GM12878 (cell line): Measurements from ENCODE around the gene SLC12A6. TPM values are rescaled to one million over a fixed set of nuclear protein-coding genes. Genes with fewer than 3 reads are reported as not detected.

ENCODE experiments used
- ATAC-seq: fragments of 200-7000 bp; cut with Tn5 transposase; 3 replicates; pipeline ENCODE4 v1.9.1; 2020; ENCODE audit warnings: mild to moderate bottlenecking, moderate library complexity
- BruUV-seq: library from RNA; stranded (reverse); fragments of 400-500 nt; replicated peaks from 2 replicates; lab custom pipeline; 2021; lab: Mats Ljungman, UMichigan
- CTCF ChIA-PET: fragments of 300-600 bp; sonication (Branson Sonifier 250); formaldehyde crosslinking; extraction: SDS; loops from one replicate; lab custom pipeline; 2021; ENCODE audit warnings: inconsistent platforms; lab: Yijun Ruan, JAX
- POLR2A ChIA-PET: fragments of 350-600 bp; formaldehyde crosslinking; extraction: SDS; loops from one replicate; lab custom pipeline; 2021; ENCODE audit warnings: inconsistent platforms; lab: Charles Lee
- RAD21 ChIA-PET: fragments of 300-600 bp; sonication (Branson Sonifier 250); formaldehyde crosslinking; loops from one replicate; lab custom pipeline; 2023; ENCODE audit warnings: antibody characterized with exemption; ENCODE audit not compliant: unreplicated experiment; lab: Charles Lee
- SMC1A ChIA-PET: fragments of 300-600 bp; sonication (Branson Sonifier 250); formaldehyde crosslinking; loops from one replicate; lab custom pipeline; 2023; ENCODE audit not compliant: unreplicated experiment, uncharacterized antibody; lab: Charles Lee
- DNase-seq: peaks from one replicate; pipeline ENCODE4 v3.0.0-alpha.2; 2011; ENCODE audit warnings: low read depth, low spot score
- FAIRE-seq: peaks from 3 replicates; lab custom pipeline; 2011; peaks lifted over from hg19 to GRCh38; lab: Jason Lieb, UNC
- H2AFZ ChIP-seq: 2 replicates; pipeline ENCODE4 v1.6.0; 2011; ENCODE audit warnings: low read depth, low read length, control low read depth; ENCODE audit not compliant: control insufficient read depth
- H3K27ac ChIP-seq: 2 replicates; pipeline ENCODE4 v1.5.1; 2011; ENCODE audit warnings: control low read depth; ENCODE audit not compliant: control insufficient read depth, insufficient read depth
- H3K27me3 ChIP-seq, 2 experiments: replicated peaks in 1 of 2; 2 replicates each; pipeline versions ENCODE4 v1.6.0 to v1.6.1; 2011; ENCODE audit warnings: low read length in 1 of 2; ENCODE audit not compliant: control insufficient read depth in 2 of 2, insufficient read depth in 2 of 2
- H3K36me3 ChIP-seq, 2 experiments: 2 replicates each; pipeline ENCODE4 v1.5.1; 2011; ENCODE audit warnings: low read length in 1 of 2; ENCODE audit not compliant: control insufficient read depth in 2 of 2, insufficient read depth in 2 of 2
- H3K4me1 ChIP-seq: 2 replicates; pipeline ENCODE4 v1.6.1; 2011; ENCODE audit warnings: mild to moderate bottlenecking, low read length, moderate library complexity, mixed read lengths; ENCODE audit not compliant: control insufficient read depth, insufficient read depth
- H3K4me2 ChIP-seq: 2 replicates; pipeline ENCODE4 v1.6.0; 2011; ENCODE audit warnings: control low read depth; ENCODE audit not compliant: control insufficient read depth, insufficient read depth
- H3K4me3 ChIP-seq: fragments of 200-600 bp; sonication (generic); 2 replicates; pipeline ENCODE4 v1.5.1; 2016
- H3K79me2 ChIP-seq: 2 replicates; pipeline ENCODE4 v1.6.0; 2011; ENCODE audit warnings: low read length; ENCODE audit not compliant: control insufficient read depth, insufficient read depth
- H3K9ac ChIP-seq: 2 replicates; pipeline ENCODE4 v1.8.0; 2011; ENCODE audit warnings: low read length, control low read depth, mixed read lengths; ENCODE audit not compliant: control insufficient read depth, insufficient read depth
- H3K9me3 ChIP-seq: replicated peaks from 3 replicates; pipeline ENCODE4 v1.5.1; 2011; ENCODE audit warnings: mild to moderate bottlenecking, low read length; ENCODE audit not compliant: control insufficient read depth, insufficient read depth
- H4K20me1 ChIP-seq: 2 replicates; pipeline ENCODE4 v1.6.0; 2011; ENCODE audit not compliant: control insufficient read depth, insufficient read depth
- BCL11A ChIP-seq: IDR thresholded peaks from 2 replicates; pipeline ENCODE4 v1.6.1; 2011; ENCODE audit warnings: low read depth, low read length
- BCL3 ChIP-seq: IDR thresholded peaks from 2 replicates; pipeline ENCODE4 v1.6.1; 2011; ENCODE audit warnings: borderline replicate concordance, low read depth, mild to moderate bottlenecking, moderate library complexity, low read length; ENCODE audit not compliant: insufficient read depth, poor library complexity, severe bottlenecking
- CEBPB ChIP-seq, 2 experiments: fragments of 150-350 bp in 1 of 2; IDR thresholded peaks; 2 replicates each; pipeline ENCODE4 v1.6.1; 2012 to 2014; ENCODE audit warnings: low read depth in 2 of 2, low read length in 2 of 2, borderline replicate concordance in 1 of 2, inconsistent platforms in 1 of 2
- CHD1 ChIP-seq: IDR thresholded peaks from 2 replicates; pipeline ENCODE4 v1.6.1; 2012; ENCODE audit warnings: low read depth, low read length, improper control_type of control experiment
- CHD4 ChIP-seq: fragments of 200-600 bp; sonication (generic); IDR thresholded peaks from 2 replicates; pipeline ENCODE4 v1.6.1; 2016; ENCODE audit warnings: mild to moderate bottlenecking
- CREB1 ChIP-seq: IDR thresholded peaks from 2 replicates; pipeline ENCODE4 v1.6.1; 2012; ENCODE audit warnings: low read depth, mild to moderate bottlenecking, inconsistent platforms
- E4F1 ChIP-seq: fragments of 450-650 bp; IDR thresholded peaks from 2 replicates; pipeline ENCODE4 v1.6.1; 2018; ENCODE audit warnings: borderline replicate concordance, mild to moderate bottlenecking; ENCODE audit not compliant: partially characterized antibody
- EED ChIP-seq: sonication (generic); IDR thresholded peaks from 2 replicates; pipeline ENCODE4 v1.6.1; 2016; ENCODE audit warnings: antibody characterized with exemption, low read depth
- IRF3 ChIP-seq: fragments of 450-650 bp; IDR thresholded peaks from 2 replicates; pipeline ENCODE4 v1.6.1; 2014; ENCODE audit warnings: mild to moderate bottlenecking
- IRF4 ChIP-seq: IDR thresholded peaks from 2 replicates; pipeline ENCODE4 v1.6.1; 2011; ENCODE audit warnings: low read depth, low read length
- MXI1 ChIP-seq: fragments of 150-350 bp; IDR thresholded peaks from 2 replicates; pipeline ENCODE4 v1.6.1; 2011; ENCODE audit warnings: low read depth, mild to moderate bottlenecking, inconsistent platforms, low read length, improper control_type of control experiment
- MYC ChIP-seq: IDR thresholded peaks from 2 replicates; pipeline ENCODE4 v1.6.1; 2011; ENCODE audit warnings: mild to moderate bottlenecking, low read length, moderate library complexity, inconsistent platforms; ENCODE audit not compliant: insufficient read depth, insufficient replicate concordance, insufficient read length, severe bottlenecking
- NFXL1 ChIP-seq: fragments of 450-650 bp; IDR thresholded peaks from 2 replicates; pipeline ENCODE4 v1.6.1; 2017; ENCODE audit warnings: antibody characterized with exemption, mild to moderate bottlenecking, borderline replicate concordance
- PAX8 ChIP-seq: fragments of 450-650 bp; IDR thresholded peaks from 2 replicates; pipeline ENCODE4 v1.6.1; 2017; ENCODE audit warnings: mild to moderate bottlenecking, moderate library complexity
- POLR2A ChIP-seq: IDR thresholded peaks from 2 replicates; pipeline ENCODE4 v1.6.1; 2011; ENCODE audit warnings: low read depth, mild to moderate bottlenecking, low read length
- TCF3 ChIP-seq: IDR thresholded peaks from 2 replicates; pipeline ENCODE4 v1.6.1; 2012; ENCODE audit warnings: low read depth, mild to moderate bottlenecking, low read length, borderline replicate concordance; ENCODE audit not compliant: insufficient read depth
- ZSCAN29 ChIP-seq: fragments of 450-650 bp; IDR thresholded peaks from 2 replicates; pipeline ENCODE4 v1.6.1; 2017; ENCODE audit warnings: mild to moderate bottlenecking, moderate library complexity
- WGBS: methylation state at CpG from one replicate; pipeline ENCODE4 v1.1.6; 2016; ENCODE audit warnings: low lambda C conversion rate; ENCODE audit not compliant: insufficient replicate concordance, insufficient coverage; ENCODE audit errors: missing lambda C conversion rate; 5-methylcytosine and 5-hydroxymethylcytosine counted together
- in situ Hi-C: fragments of 300-500 bp; cut with MboI; formaldehyde crosslinking; loops from 9 replicates; pipeline ENCODE4 v1.14.3; 2018; ENCODE audit warnings: mixed read lengths
- intact Hi-C: fragments of 100-400 bp; cut with micrococcal nuclease; formaldehyde crosslinking; loops from one replicate; pipeline ENCODE4 v1.14.2; 2022; ENCODE audit not compliant: unreplicated experiment
- polyA plus RNA-seq, 11 experiments: library from polyadenylated mRNA; depleted of rRNA in 4 of 11; unstranded in 6 of 11; stranded (reverse) in 5 of 11; fragments of >200 nt; fragmentation: Nextera tagmentation in 4 of 11; fragmentation: Illumina TruSeq in 1 of 11; extraction: Ambion mirVana in 4 of 11; extraction: Trizol in 1 of 11; gene quantifications; 1 replicate in 1 of 11; 2 replicates in 10 of 11; pipeline versions ENCODE4 v1.2.1 to v1.2.3, GENCODE V29; 2011 to 2016; ENCODE audit warnings: inconsistent platforms in 2 of 11, missing spikeins in 2 of 11, low read depth in 1 of 11
- total RNA-seq, 4 experiments: library from RNA; depleted of rRNA in 3 of 4; stranded (reverse); fragments of >200 nt in 3 of 4; fragmentation: Illumina TruSeq in 1 of 4; extraction: Trizol in 1 of 4; gene quantifications; 2 replicates each; pipeline versions ENCODE4 v1.2.1 to v1.2.3, GENCODE V29; 2013 to 2021

The SLC12A6 gene
- total and polyA plus RNA-seq, 10 of the 15 experiments (the other 5 are each of a cell fraction or from before 2014, with no cell fraction given): 4.7 to 94.4 (median 34.2) TPM

- ChIA-PET RAD21 (no interaction called here), SMC1A (interaction anchor here (1.1 kb wide), 1 partner anchor 31 kb away, joined by 3 read pairs; no protein-coding TSS in a partner anchor), POLR2A (interaction anchor here (0.6 kb wide), 1 partner anchor 221 kb away, joined by 3 read pairs; no protein-coding TSS in a partner anchor), CTCF (interaction anchor here (2.1 kb wide), 1 partner anchor 120 kb away, joined by 8 read pairs; no protein-coding TSS in a partner anchor)
- no peak overlapping the region for H3K27ac ChIP-seq
- H4K20me1 ChIP-seq: no peaks in the 10 kb centered on the region
- DNase-seq: no peak
- no peak overlapping the region for H3K4me3 ChIP-seq
- H3K36me3 ChIP-seq: peaks cover 0 to 21% of the 10 kb centered on the region in 2 experiments
- H3K27me3 ChIP-seq: no peaks in the 10 kb centered on the region
- no peak overlapping the region for H3K4me2 ChIP-seq
- intact Hi-C loops (no loop called here), in situ Hi-C loops (no loop called here)
- TF ChIP-seq E4F1: no peak
- TF ChIP-seq TCF3: no peak
- TF ChIP-seq BCL3: no peak
- no peak for TF ChIP-seq ZSCAN29
- no peak for TF ChIP-seq IRF3
- no peak for TF ChIP-seq PAX8
- no peak for TF ChIP-seq CREB1
- no peak for TF ChIP-seq BCL11A
- TF ChIP-seq POLR2A: no peak
- TF ChIP-seq CHD1: no peak
- TF ChIP-seq MXI1: no peak
- no peak for TF ChIP-seq NFXL1
- no peak for TF ChIP-seq EED
- no peak for TF ChIP-seq IRF4
- no peak for TF ChIP-seq CEBPB (IDR thresholded peaks at IDR 0.05; ENCODE audit: borderline replicate concordance in 1 of 2, low read depth in 2 of 2, low read length in 2 of 2)
- TF ChIP-seq CHD4: no peak
- TF ChIP-seq MYC: no peak
- H3K9me3 ChIP-seq: no peaks in the 10 kb centered on the region
- no peak for FAIRE-seq
- peaks cover 18% of the 10 kb centered on the region for H3K79me2 ChIP-seq
- peaks cover 13% of the 10 kb centered on the region for H3K4me1 ChIP-seq
- H3K9ac ChIP-seq: no peak overlapping the region
- H2AFZ ChIP-seq: no peak overlapping the region
- BruUV-seq: no TSS peak
- no peak for ATAC-seq
- WGBS: 95% methylated on average over 7 of the region's 7 CpGs
Measured at GRCh38 chr15:34361278-34361677, 23.7 kb upstream of the SLC12A6 start.
